SU-DHL-6 (cell line): ENCODE measurements around the gene KRT77.

Experiments
- H2AFZ ChIP-seq: fragments of 200-600 bp; sonication (generic); 2 replicates; pipeline ENCODE4 v1.6.1; 2014; ENCODE audit warnings: low read depth, mild to moderate bottlenecking, moderate library complexity, mixed read lengths, antibody characterized with exemption, low read length; ENCODE audit not compliant: severe bottlenecking
- H3F3A ChIP-seq: fragments of 200-600 bp; shearing (Covaris generic); 2 replicates; pipeline ENCODE4 v1.6.0; 2016; ENCODE audit warnings: antibody characterized with exemption, mild to moderate bottlenecking; ENCODE audit not compliant: insufficient read depth
- H3K27ac ChIP-seq: fragments of 200-600 bp; sonication (generic); 2 replicates; pipeline ENCODE4 v1.5.1; 2016; ENCODE audit warnings: low read depth, mild to moderate bottlenecking, low read length, moderate library complexity, mixed read lengths
- H3K27me3 ChIP-seq: fragments of 200-600 bp; sonication (generic), shearing (Covaris generic); 2 replicates; pipeline ENCODE4 v1.6.0; 2014; ENCODE audit warnings: mild to moderate bottlenecking, low read length
- H3K36me3 ChIP-seq: fragments of 200-600 bp; sonication (generic); 2 replicates; pipeline ENCODE4 v1.6.1; 2014; ENCODE audit warnings: mild to moderate bottlenecking, low read length, mixed read lengths
- H3K4me2 ChIP-seq: fragments of 300-600, 200-600 bp; shearing (Covaris generic), sonication (generic); 2 replicates; pipeline ENCODE4 v1.6.0; 2014; ENCODE audit warnings: low read length, low read depth, mild to moderate bottlenecking; ENCODE audit not compliant: poor library complexity, severe bottlenecking
- H3K4me3 ChIP-seq: fragments of 200-600 bp; sonication (generic); 2 replicates; pipeline ENCODE4 v1.5.1; 2014; ENCODE audit warnings: antibody characterized with exemption, low read length, mild to moderate bottlenecking, mixed read lengths; ENCODE audit not compliant: insufficient read depth, poor library complexity, severe bottlenecking
- H3K79me2 ChIP-seq: fragments of 200-600 bp; sonication (generic); 2 replicates; pipeline ENCODE4 v1.6.1; 2014; ENCODE audit warnings: mild to moderate bottlenecking, low read length, moderate library complexity; ENCODE audit not compliant: insufficient read depth
- H3K9ac ChIP-seq: fragments of 200-600 bp; sonication (generic); 2 replicates; pipeline ENCODE4 v1.7.0; 2014; ENCODE audit warnings: mild to moderate bottlenecking, low read length
- H3K9me2 ChIP-seq: fragments of 200-600 bp; sonication (generic); replicated peaks from 2 replicates; pipeline ENCODE4 v1.6.1; 2014; ENCODE audit warnings: low read length; ENCODE audit not compliant: insufficient read depth
- H3K9me3 ChIP-seq: fragments of 200-600 bp; sonication (generic); 2 replicates; pipeline ENCODE4 v1.6.1; 2014; ENCODE audit warnings: low read length, mixed read lengths; ENCODE audit not compliant: insufficient read depth
- H4K20me1 ChIP-seq: fragments of 200-600 bp; sonication (generic); 2 replicates; pipeline ENCODE4 v1.6.1; 2014; ENCODE audit warnings: low read depth, mild to moderate bottlenecking, antibody characterized with exemption, low read length, moderate library complexity, mixed read lengths
- CTCF ChIP-seq: fragments of 200-600 bp; sonication (generic); IDR thresholded peaks from one replicate; pipeline ENCODE4 v1.5.1; 2017; ENCODE audit warnings: antibody characterized with exemption, mild to moderate bottlenecking, low read length, moderate library complexity; ENCODE audit not compliant: insufficient read depth, poor library complexity, severe bottlenecking
- EZH2phosphoT487 ChIP-seq: fragments of 200-600 bp; sonication (generic), shearing (Covaris generic); conservative IDR thresholded peaks from 2 replicates; pipeline ENCODE4 v1.6.1; 2018; ENCODE audit warnings: mild to moderate bottlenecking, antibody characterized with exemption, low read length, moderate library complexity, mixed read lengths

Gene KRT77

GRCh38 chr12:52742822-52743457, 39.6 kb upstream of the KRT77 start:
- Histone ChIP-seq H3K79me2 (no peaks in the 10 kb centered on the region), H3K4me3 (no peak overlapping the region), H2AFZ (no peak overlapping the region), H3K9me2 (no peaks in the 10 kb centered on the region), H3K36me3 (no peaks in the 10 kb centered on the region), H3F3A (no peaks in the 10 kb centered on the region), H3K9me3 (no peaks in the 10 kb centered on the region), H3K27me3 (no peaks in the 10 kb centered on the region), H4K20me1 (no peaks in the 10 kb centered on the region), H3K9ac (no peak overlapping the region), H3K27ac (no peak overlapping the region), H3K4me2 (no peak overlapping the region)
- no peak for TF ChIP-seq EZH2phosphoT487
- no peak for TF ChIP-seq CTCF

- H3K4me3 ChIP-seq, result no peak overlapping the region
- H3K79me2 ChIP-seq, result no peaks in the 10 kb centered on the region
- H3K27me3 ChIP-seq, result no peaks in the 10 kb centered on the region
- H3K36me3 ChIP-seq, result no peaks in the 10 kb centered on the region
- H3K4me2 ChIP-seq, result no peak overlapping the region
- TF ChIP-seq EZH2phosphoT487 (no peak), CTCF (no peak)
- no peak overlapping the region for H3K27ac ChIP-seq
- H3K9me3 ChIP-seq, result no peaks in the 10 kb centered on the region
- no peak overlapping the region for H3K9ac ChIP-seq
- H3F3A ChIP-seq, result no peaks in the 10 kb centered on the region
- H4K20me1 ChIP-seq, result no peaks in the 10 kb centered on the region
- no peak overlapping the region for H2AFZ ChIP-seq
- no peaks in the 10 kb centered on the region for H3K9me2 ChIP-seq
Measured at GRCh38 chr12:52742196-52742580, 38.9 kb upstream of the KRT77 start.

GRCh38 chr12:52741375-52742195, 38.3 kb upstream of the KRT77 start:
- H3K9me3 ChIP-seq, result no peaks in the 10 kb centered on the region
- no peak overlapping the region for H3K27ac ChIP-seq
- H3K36me3 ChIP-seq, result no peaks in the 10 kb centered on the region
- no peak overlapping the region for H3K4me2 ChIP-seq
- no peaks in the 10 kb centered on the region for H3K9me2 ChIP-seq
- H3K79me2 ChIP-seq, result no peaks in the 10 kb centered on the region
- no peak overlapping the region for H2AFZ ChIP-seq
- H3K9ac ChIP-seq, result no peak overlapping the region
- no peak overlapping the region for H3K4me3 ChIP-seq
- H4K20me1 ChIP-seq, result no peaks in the 10 kb centered on the region
- TF ChIP-seq CTCF (no peak), EZH2phosphoT487 (no peak)
- H3F3A ChIP-seq, result no peaks in the 10 kb centered on the region
- no peaks in the 10 kb centered on the region for H3K27me3 ChIP-seq
